ENCODE results near the gene SVEP1. TPM values are rescaled to one million over a fixed set of nuclear protein-coding genes. Genes with fewer than 3 reads are reported as not detected.
"Not testable (repeated sequence)": the region's sequence is repeated elsewhere in the genome, so short reads cannot be mapped to it uniquely, and the experiment has no call there.

SVEP1 gene
- total RNA-seq, 4 donors from 2014 or later = 0.99 to 31.7 (median 7.9) TPM

DNA sequence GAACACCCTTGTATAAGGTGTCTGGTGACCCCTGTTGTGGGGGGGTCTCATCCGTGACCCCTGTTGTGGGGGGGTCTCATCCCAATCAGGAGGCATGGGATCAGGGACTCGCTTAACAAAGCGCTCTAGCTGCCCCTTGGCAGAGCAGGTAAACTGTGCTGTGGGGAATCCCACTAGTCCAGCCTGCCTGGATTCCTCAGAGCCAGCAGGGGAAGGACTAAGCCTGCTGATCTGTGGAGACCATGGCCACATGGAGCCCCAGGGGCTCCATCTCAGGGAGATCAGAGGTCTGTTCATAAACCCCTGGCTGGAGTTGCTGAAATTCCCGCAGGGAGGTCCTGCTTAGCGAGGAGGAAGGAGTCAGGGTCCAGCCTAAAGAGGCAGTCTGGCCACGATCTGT is 196.1 kb downstream of the SVEP1 start:
- Histone ChIP-seq H3K9me3 (no peaks in the 10 kb centered on the region), H3K36me3 (no peaks in the 10 kb centered on the region), H3K4me1 (peaks cover 0 to 6% (median 0%) of the 10 kb centered on the region in 3 donors), H3K27me3 (no peaks in the 10 kb centered on the region), H3K4me3 (no peak overlapping the region), H3K27ac (no peak overlapping the region)
- DNase-seq = no peak
- intact Hi-C loops (cut with DNase I) = no loop called here
- no CpG with 5 or more reads among the region's 6 CpGs for WGBS, 2 donors
- TF ChIP-seq POLR2A (IDR thresholded peaks at IDR 0.05) = no peak
- TF ChIP-seq, protein P1, sequence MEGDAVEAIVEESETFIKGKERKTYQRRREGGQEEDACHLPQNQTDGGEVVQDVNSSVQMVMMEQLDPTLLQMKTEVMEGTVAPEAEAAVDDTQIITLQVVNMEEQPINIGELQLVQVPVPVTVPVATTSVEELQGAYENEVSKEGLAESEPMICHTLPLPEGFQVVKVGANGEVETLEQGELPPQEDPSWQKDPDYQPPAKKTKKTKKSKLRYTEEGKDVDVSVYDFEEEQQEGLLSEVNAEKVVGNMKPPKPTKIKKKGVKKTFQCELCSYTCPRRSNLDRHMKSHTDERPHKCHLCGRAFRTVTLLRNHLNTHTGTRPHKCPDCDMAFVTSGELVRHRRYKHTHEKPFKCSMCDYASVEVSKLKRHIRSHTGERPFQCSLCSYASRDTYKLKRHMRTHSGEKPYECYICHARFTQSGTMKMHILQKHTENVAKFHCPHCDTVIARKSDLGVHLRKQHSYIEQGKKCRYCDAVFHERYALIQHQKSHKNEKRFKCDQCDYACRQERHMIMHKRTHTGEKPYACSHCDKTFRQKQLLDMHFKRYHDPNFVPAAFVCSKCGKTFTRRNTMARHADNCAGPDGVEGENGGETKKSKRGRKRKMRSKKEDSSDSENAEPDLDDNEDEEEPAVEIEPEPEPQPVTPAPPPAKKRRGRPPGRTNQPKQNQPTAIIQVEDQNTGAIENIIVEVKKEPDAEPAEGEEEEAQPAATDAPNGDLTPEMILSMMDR (IDR thresholded peaks at IDR 0.05) = no peak

DNA sequence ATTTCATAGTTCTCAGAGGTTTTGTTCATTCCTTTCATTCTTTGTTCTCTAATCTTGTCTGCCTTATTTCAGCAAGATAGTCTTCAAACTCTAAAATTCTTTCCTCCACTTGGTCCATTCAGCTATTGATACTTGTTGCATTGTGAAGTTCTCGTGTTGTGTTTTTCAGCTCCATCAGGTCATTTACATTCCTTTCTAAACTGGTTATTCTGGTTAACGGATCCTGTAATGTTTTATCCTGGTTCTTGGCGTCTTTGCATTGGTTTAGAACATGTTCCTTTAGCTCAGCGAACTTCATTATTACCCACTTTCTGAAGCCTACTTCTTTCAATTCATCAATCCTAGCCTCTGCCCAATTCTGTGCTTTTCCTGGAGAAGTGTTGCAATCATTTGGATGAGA is 196.8 kb downstream of the SVEP1 start:
- WGBS, 2 donors = 46 to 81% methylated on average over 4 of the region's 4 CpGs
- Histone ChIP-seq H3K27ac (no peak overlapping the region), H3K9me3 (no peaks in the 10 kb centered on the region), H3K4me3 (no peak overlapping the region), H3K27me3 (no peaks in the 10 kb centered on the region), H3K4me1 (peaks cover 0 to 6% (median 0%) of the 10 kb centered on the region in 3 donors), H3K36me3 (no peaks in the 10 kb centered on the region)
- intact Hi-C loops (cut with DNase I) = no loop called here
- TF ChIP-seq, protein P1 (IDR thresholded peaks at IDR 0.05) = no peak
- TF ChIP-seq POLR2A (IDR thresholded peaks at IDR 0.05) = no peak
- DNase-seq = no peak

DNA sequence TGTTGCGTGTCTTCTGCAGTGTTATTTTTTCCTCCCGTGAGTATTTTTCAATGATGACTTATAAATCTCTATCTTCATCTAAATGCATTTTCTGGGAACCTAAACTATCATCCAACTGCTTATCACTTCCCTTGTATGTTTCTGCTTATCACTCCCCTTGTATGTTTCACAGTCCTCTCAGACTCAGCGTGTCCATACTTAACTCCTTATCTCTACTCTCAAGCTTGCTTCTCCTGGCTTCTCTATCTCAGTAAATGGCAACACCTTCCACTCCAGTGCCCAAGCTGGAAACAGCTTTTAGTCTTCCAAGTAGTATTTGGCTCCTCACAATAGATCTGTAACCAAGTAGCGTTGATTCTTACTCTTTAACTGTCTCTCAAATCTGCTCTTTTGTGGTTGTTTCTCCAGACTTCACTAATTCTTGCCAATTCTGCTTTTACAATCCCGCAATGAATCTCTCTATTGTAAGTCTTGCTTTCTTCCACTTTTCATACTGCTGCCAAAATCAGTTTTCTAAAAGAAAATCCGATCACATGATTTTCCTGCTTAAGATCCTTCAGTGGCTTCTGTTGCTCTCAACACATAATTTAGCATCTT is 208.0 kb downstream of the SVEP1 start:
- no peak for TF ChIP-seq POLR2A (IDR thresholded peaks at IDR 0.05)
- TF ChIP-seq, protein P1 (IDR thresholded peaks at IDR 0.05) = no peak
- no peaks in the 10 kb centered on the region for H3K36me3 ChIP-seq
- no peaks in the 10 kb centered on the region for H3K27me3 ChIP-seq
- H3K27ac ChIP-seq = no peak overlapping the region
- intact Hi-C loops (cut with DNase I) = no loop called here
- 75 to 77% methylated on average over 6 of the region's 6 CpGs for WGBS, 2 donors
- no peak overlapping the region for H3K4me3 ChIP-seq
- no peak for DNase-seq
- peaks cover 0 to 19% (median 0%) of the 10 kb centered on the region in 3 donors for H3K4me1 ChIP-seq
- no peaks in the 10 kb centered on the region for H3K9me3 ChIP-seq

DNA sequence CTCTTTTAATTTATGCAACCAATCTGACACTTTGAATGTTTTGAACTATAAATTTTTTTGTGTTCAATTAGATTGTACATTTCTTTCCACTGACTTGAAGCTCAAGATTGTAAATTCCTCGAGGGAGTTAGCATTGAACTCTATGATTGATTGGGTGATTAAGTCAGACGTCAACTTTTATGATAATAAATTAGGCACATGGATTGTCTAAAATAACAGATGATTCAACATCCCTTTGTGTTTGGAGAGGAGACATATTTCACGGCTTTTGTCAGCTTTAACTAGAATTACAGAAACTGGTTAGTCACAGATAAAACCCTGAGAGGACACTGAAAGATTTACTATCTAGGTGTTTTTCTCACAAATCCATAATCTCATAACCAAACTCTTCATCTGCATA is 209.2 kb downstream of the SVEP1 start:
- intact Hi-C loops (cut with DNase I) = no loop called here
- TF ChIP-seq, protein P1 (IDR thresholded peaks at IDR 0.05) = no peak
- no peak for TF ChIP-seq POLR2A (IDR thresholded peaks at IDR 0.05)
- Histone ChIP-seq H3K27ac (peak overlapping the region in 2 of 4 donors; percentile 21 to 36), H3K4me3 (no peak overlapping the region), H3K36me3 (no peaks in the 10 kb centered on the region), H3K4me1 (peaks cover 0 to 19% (median 0%) of the 10 kb centered on the region in 3 donors), H3K9me3 (no peaks in the 10 kb centered on the region), H3K27me3 (no peaks in the 10 kb centered on the region)
- no peak for DNase-seq
- 5 to 10% methylated on average over 3 of the region's 3 CpGs for WGBS, 2 donors

DNA sequence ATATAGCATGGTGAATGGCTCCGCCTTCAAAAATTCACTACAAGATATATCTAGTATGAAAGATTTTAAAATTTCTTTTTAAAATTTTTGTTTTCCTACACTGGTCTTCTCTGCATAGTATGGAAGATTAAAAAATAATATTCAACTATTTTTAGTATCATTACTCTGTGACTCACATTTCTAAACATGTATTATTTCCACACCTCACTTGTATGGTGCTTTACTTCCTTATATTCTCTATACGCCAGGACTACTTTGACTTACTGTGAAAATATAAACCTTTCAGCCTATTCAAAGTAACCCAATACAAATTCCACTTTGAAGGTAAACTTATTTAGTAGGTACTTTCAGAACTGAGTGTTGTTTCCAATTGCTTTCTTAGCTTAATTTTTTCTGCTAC is 215.1 kb downstream of the SVEP1 start:
- Histone ChIP-seq H3K4me3 (no peak overlapping the region), H3K27ac (peak overlapping the region in 1 of 4 donors; percentile 29), H3K27me3 (no peaks in the 10 kb centered on the region), H3K4me1 (peaks cover 0 to 14% (median 0%) of the 10 kb centered on the region in 3 donors), H3K9me3 (no peaks in the 10 kb centered on the region), H3K36me3 (no peaks in the 10 kb centered on the region)
- TF ChIP-seq, protein P1 (IDR thresholded peaks at IDR 0.05) = no peak
- no peak for TF ChIP-seq POLR2A (IDR thresholded peaks at IDR 0.05)
- 67 to 71% methylated on average over 2 of the region's 2 CpGs for WGBS, 2 donors
- intact Hi-C loops (cut with DNase I) = no loop called here
- DNase-seq = no peak

DNA sequence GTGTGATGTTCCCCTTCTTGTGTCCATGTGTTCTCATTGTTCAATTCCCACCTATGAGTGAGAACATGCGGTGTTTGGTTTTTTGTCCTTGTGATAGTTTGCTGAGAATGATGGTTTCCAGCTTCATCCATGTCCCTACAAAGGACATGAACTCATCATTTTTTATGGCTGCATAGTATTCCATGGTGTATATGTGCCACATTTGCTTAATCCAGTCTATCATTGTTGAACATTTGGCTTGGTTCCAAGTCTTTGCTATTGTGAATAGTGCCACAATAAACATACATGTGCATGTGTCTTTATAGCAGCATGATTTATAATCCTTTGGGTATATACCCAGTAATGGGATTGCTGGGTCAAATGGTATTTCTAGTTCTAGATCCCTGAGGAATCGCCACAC is 220.5 kb downstream of the SVEP1 start:
- H3K4me3 ChIP-seq; H3K36me3 ChIP-seq; H3K9me3 ChIP-seq; H3K27me3 ChIP-seq; H3K27ac ChIP-seq; intact Hi-C loops (cut with DNase I); DNase-seq: not testable (repeated sequence)
- WGBS, 2 donors = 100% methylated on average over 2 of the region's 2 CpGs; no CpG with 5 or more reads in 1 of the 2 donors
- peaks cover 0 to 24% (median 0%) of the 10 kb centered on the region in 3 donors for H3K4me1 ChIP-seq
